ENCODE results near the gene CSTF3.
A peak's percentile ranks its signal among the peaks of the same experiment; 100 is the strongest.
"Not testable (repeated sequence)": the region's sequence is repeated elsewhere in the genome, so short reads cannot be mapped to it uniquely, and the experiment has no call there.

The CSTF3 gene

GRCh38 chr11:33125025-33125424 lies 36.3 kb downstream of the CSTF3 start:
- TF ChIP-seq, protein P1, sequence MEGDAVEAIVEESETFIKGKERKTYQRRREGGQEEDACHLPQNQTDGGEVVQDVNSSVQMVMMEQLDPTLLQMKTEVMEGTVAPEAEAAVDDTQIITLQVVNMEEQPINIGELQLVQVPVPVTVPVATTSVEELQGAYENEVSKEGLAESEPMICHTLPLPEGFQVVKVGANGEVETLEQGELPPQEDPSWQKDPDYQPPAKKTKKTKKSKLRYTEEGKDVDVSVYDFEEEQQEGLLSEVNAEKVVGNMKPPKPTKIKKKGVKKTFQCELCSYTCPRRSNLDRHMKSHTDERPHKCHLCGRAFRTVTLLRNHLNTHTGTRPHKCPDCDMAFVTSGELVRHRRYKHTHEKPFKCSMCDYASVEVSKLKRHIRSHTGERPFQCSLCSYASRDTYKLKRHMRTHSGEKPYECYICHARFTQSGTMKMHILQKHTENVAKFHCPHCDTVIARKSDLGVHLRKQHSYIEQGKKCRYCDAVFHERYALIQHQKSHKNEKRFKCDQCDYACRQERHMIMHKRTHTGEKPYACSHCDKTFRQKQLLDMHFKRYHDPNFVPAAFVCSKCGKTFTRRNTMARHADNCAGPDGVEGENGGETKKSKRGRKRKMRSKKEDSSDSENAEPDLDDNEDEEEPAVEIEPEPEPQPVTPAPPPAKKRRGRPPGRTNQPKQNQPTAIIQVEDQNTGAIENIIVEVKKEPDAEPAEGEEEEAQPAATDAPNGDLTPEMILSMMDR (IDR thresholded peaks at IDR 0.05; ENCODE audit: insufficient read depth, missing control alignments) = no peak
- DNase-seq (ENCODE audit: insufficient read length, low spot score) (no peak), FAIRE-seq (no peak)

DNA sequence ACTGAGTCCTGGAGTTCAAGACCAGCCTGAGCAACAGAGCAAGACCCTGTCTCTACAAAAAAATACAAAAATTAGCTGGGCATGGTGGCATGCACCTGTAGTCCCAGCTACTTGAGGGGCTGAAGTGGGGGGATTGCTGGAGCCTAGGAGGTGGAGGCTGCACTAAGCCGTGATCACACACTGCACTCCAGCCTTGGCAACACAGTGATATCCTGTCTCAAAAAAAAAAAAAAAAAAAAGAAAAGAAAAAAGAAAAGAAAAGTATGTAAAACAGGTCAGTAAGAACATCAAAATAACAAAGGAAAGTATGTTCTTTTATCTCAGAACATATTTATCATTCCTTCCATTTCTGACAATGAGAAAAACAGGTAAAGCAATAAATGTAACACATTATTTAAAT lies 38.6 kb downstream of the CSTF3 start:
- FAIRE-seq; DNase-seq (ENCODE audit: insufficient read length, low spot score): not testable (repeated sequence)

GRCh38 chr11:33116535-33116934 lies 44.7 kb downstream of the CSTF3 start:
- TF ChIP-seq, protein P1 (IDR thresholded peaks at IDR 0.05; ENCODE audit: insufficient read depth, missing control alignments) = no peak
- FAIRE-seq = no peak
- DNase-seq (ENCODE audit: insufficient read length, low spot score) = no peak

DNA sequence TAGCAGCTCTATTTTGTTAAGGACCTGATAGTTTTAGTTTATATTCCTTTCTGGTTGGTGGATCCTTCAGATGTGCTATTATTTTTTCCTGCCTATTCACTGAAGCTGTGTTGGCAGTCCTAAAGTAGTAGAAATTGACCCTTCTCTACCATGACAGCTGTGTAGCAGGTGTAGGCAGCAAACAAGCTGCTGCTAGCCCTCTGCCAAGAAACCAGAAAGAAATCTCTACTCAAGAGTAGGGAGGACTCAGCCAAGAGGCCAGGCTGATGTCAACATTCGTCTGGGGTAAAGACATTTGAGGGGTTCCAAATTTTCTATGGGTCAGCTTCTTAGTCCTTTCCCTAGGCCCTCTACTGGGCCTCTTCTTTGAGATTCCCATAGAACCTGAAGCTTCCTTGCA lies 51.2 kb downstream of the CSTF3 start:
- DNase-seq (ENCODE audit: insufficient read length, low spot score) = no peak
- TF ChIP-seq, protein P1 (IDR thresholded peaks at IDR 0.05; ENCODE audit: insufficient read depth, missing control alignments) = no peak
- no peak for FAIRE-seq

GRCh38 chr11:33109294-33109895 lies 51.9 kb downstream of the CSTF3 start:
- FAIRE-seq (peak; percentile 77), DNase-seq (ENCODE audit: insufficient read length, low spot score) (no peak)
- TF ChIP-seq, protein P1 (IDR thresholded peaks at IDR 0.05; ENCODE audit: insufficient read depth, missing control alignments) = no peak

DNA sequence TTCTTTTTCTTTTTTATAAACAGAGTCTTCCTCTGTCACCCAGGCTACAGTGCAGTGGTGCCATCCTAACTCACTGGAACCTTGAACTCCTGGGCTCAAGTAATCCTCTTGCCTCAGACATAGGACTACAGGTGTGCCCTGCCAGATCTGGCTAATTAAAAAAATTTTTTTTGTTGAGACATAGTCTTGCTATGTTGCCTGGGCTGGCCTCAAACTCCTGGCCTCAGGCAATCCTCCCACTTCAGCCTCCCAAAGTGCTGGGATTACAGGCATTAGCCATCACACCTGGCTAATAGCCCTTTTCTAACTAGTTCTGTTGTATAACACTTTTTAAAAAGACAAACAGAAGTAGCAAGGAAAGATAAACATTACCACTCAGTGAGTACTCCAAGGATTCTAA lies 57.4 kb downstream of the CSTF3 start:
- TF ChIP-seq, protein P1 (IDR thresholded peaks at IDR 0.05; ENCODE audit: insufficient read depth, missing control alignments) = no peak

GRCh38 chr11:33094157-33094556 lies 67.1 kb downstream of the CSTF3 start:
- FAIRE-seq = no peak
- TF ChIP-seq, protein P1 (IDR thresholded peaks at IDR 0.05; ENCODE audit: insufficient read depth, missing control alignments) = no peak

More for the DNA sequence above, 57.4 kb downstream of the CSTF3 start:
- DNase-seq (ENCODE audit: insufficient read length, low spot score) = no peak
- no peak for FAIRE-seq

GRCh38 chr11:33089776-33090175 lies 71.5 kb downstream of the CSTF3 start:
- peak; percentile 41 for FAIRE-seq
- DNase-seq (ENCODE audit: insufficient read length, low spot score) = no peak
- TF ChIP-seq, protein P1 (IDR thresholded peaks at IDR 0.05; ENCODE audit: insufficient read depth, missing control alignments) = no peak

More at GRCh38 chr11:33094157-33094556, 67.1 kb downstream of the CSTF3 start:
- DNase-seq (ENCODE audit: insufficient read length, low spot score) = no peak

Data from D721Med (cell line).